ENCODE results near the gene ITGB8.
A peak's percentile ranks its signal among the peaks of the same experiment; 100 is the strongest.
"Not testable (repeated sequence)": the region's sequence is repeated elsewhere in the genome, so short reads cannot be mapped to it uniquely, and the experiment has no call there.

Gene ITGB8

GRCh38 chr7:20376796-20377195 lies 46.1 kb downstream of the ITGB8 start:
- TF ChIP-seq CTCF (IDR thresholded peaks at IDR 0.05), result no peak
- no peak overlapping the region for H3K27ac ChIP-seq

- H3K27ac ChIP-seq, result no peak overlapping the region
- TF ChIP-seq CTCF (IDR thresholded peaks at IDR 0.05), result no peak
- TF ChIP-seq ZFX (IDR thresholded peaks at IDR 0.05; ENCODE audit: borderline replicate concordance), result no peak
Measured at GRCh38 chr7:20381406-20382034, 50.8 kb downstream of the ITGB8 start.

GRCh38 chr7:20383351-20383750 lies 52.7 kb downstream of the ITGB8 start:
- no peak for TF ChIP-seq CTCF (IDR thresholded peaks at IDR 0.05)
- TF ChIP-seq ZFX (IDR thresholded peaks at IDR 0.05; ENCODE audit: borderline replicate concordance), result no peak
- H3K27ac ChIP-seq, result no peak overlapping the region

- TF ChIP-seq ZFX (IDR thresholded peaks at IDR 0.05; ENCODE audit: borderline replicate concordance), result no peak
- no peak for TF ChIP-seq CTCF (IDR thresholded peaks at IDR 0.05)
- H3K27ac ChIP-seq, result no peak overlapping the region
Measured at GRCh38 chr7:20385126-20385525, 54.4 kb downstream of the ITGB8 start.

GRCh38 chr7:20388084-20388483 lies 57.4 kb downstream of the ITGB8 start:
- no peak for TF ChIP-seq ZFX (IDR thresholded peaks at IDR 0.05; ENCODE audit: borderline replicate concordance)
- no peak for TF ChIP-seq CTCF (IDR thresholded peaks at IDR 0.05)
- no peak overlapping the region for H3K27ac ChIP-seq

- H3K27ac ChIP-seq, result not testable (repeated sequence)
Measured at GRCh38 chr7:20389192-20389591, 58.5 kb downstream of the ITGB8 start.

GRCh38 chr7:20393021-20393610 lies 62.4 kb downstream of the ITGB8 start:
- peak overlapping the region; percentile 50 for H3K27ac ChIP-seq

More at GRCh38 chr7:20393021-20393610, 62.4 kb downstream of the ITGB8 start:
- TF ChIP-seq ZFX (IDR thresholded peaks at IDR 0.05; ENCODE audit: borderline replicate concordance), result no peak
- no peak for TF ChIP-seq CTCF (IDR thresholded peaks at IDR 0.05)

All from 22Rv1 (cell line).